ENCODE data around the gene MTG2.

MTG2 gene

DNA sequence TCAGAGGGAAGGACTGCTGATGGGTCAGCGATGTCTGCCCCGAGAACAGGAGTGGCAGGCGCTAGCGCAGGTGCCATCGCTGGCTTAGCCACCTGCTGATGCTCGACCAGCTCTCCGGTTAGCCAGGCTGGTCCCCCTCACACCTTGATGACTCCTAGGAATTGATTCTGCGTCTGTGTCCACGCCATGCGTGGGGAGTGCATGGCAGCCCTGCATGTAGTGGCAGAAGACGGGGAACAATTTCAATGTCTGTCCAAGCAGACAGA is 32.6 kb upstream of the MTG2 start:
- TF ChIP-seq CTCF (IDR thresholded peaks at IDR 0.05; ENCODE audit: control insufficient read depth, insufficient read depth, low read depth, low read length, missing control alignments) = no peak
- DNase-seq (ENCODE audit: low read depth) = no peak
- H3K4me3 ChIP-seq (ENCODE audit: control insufficient read depth, low read depth, low read length) = no peak overlapping the region

DNA sequence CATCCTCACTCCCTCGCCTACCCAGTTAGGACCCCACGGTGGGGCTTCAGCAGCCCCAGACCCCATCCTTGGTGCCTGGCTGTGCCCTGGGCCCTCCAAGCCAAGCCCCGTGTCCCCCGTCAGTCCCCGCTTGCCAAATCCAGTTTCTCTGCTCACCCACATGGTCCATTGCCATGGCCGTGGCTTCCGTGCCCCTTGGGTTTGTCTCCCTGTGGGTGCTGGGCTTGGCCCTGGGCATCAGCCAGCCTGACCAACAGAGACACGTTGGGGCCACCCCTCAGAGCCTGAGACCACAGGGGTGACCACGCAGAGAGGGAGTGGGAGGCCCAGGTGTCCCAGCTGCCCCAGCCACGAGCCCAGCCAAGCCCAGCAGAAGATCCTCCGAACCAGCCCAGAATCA is 31.6 kb upstream of the MTG2 start:
- TF ChIP-seq CTCF (IDR thresholded peaks at IDR 0.05; ENCODE audit: control insufficient read depth, insufficient read depth, low read depth, low read length, missing control alignments) = no peak
- no peak overlapping the region for H3K4me3 ChIP-seq (ENCODE audit: control insufficient read depth, low read depth, low read length)
- DNase-seq (ENCODE audit: low read depth) = no peak

DNA sequence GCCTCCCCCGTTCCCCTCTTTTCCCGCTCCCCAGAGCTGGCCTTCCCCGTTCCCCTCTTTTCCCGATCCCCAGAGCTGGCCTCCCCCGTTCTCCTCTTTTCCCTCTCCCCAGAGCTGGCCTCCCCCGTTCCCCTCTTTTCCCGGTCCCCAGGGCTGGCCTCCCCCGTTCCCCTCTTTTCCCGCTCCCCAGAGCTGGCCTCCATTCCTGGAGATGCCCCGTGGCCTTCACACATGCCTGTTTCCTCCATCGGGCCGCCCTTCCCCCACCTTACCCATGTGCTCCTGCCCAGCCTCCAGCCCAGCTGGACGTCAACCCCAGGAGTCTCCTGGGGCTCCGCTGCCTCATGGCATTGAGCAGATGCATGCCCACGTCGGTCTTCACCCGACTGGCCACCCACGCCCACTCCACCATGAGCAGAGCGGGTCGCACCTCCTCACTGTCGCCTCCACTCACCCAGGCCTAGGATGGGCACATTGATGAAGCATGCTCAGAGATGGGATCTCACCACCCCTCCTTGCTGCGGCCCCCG is 30.9 kb upstream of the MTG2 start:
- no peak for DNase-seq (ENCODE audit: low read depth)
- TF ChIP-seq CTCF (IDR thresholded peaks at IDR 0.05; ENCODE audit: control insufficient read depth, insufficient read depth, low read depth, low read length, missing control alignments) = no peak
- H3K4me3 ChIP-seq (ENCODE audit: control insufficient read depth, low read depth, low read length) = no peak overlapping the region

DNA sequence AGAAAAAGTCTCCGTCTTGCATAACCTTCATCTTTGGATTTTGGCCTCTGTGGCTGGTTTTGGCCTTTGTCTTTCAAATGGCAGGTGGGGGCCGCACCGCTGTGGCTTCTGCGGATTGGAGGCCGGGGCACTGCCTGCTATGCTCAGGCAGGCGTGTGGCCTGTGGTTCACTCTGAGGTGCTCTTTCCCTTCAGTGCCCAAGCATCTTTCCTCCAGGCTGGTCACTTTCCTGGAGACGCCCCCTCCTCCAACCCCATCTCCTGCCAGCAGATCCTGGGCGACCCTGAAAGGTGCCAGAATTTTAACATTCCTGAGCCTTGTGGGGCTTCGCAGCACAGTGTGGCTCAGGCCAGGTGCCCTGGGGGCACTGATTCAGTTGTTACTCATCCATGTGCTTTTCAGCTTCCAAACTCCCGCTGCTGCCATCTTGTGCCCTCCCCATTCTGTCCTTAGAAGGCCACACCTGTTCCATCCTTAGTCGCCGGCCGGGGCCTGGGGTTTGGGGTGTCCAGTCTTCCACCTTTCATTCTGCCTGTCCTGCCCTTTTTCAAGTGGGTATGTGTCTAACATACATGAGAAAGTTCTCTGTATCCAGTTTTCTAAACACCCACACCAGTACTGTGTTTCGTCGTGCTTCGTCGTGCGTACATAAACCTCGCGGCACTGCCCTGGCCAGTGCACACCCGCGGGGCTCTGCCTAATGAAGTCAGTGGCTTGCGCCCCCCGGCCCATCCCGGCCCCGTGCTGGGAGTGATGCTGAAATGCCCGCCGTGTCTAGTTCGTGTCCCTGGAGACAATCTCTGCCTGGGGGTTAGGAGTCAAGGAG is 27.2 kb upstream of the MTG2 start:
- DNase-seq (ENCODE audit: low read depth) = no peak
- no peak for TF ChIP-seq CTCF (IDR thresholded peaks at IDR 0.05; ENCODE audit: control insufficient read depth, insufficient read depth, low read depth, low read length, missing control alignments)
- H3K4me3 ChIP-seq (ENCODE audit: control insufficient read depth, low read depth, low read length) = no peak overlapping the region

- DNase-seq (ENCODE audit: low read depth) = no peak
- no peak for TF ChIP-seq CTCF (IDR thresholded peaks at IDR 0.05; ENCODE audit: control insufficient read depth, insufficient read depth, low read depth, low read length, missing control alignments)
- no peak overlapping the region for H3K4me3 ChIP-seq (ENCODE audit: control insufficient read depth, low read depth, low read length)
Measured at GRCh38 chr20:62156254-62156556, 26.6 kb upstream of the MTG2 start.

DNA sequence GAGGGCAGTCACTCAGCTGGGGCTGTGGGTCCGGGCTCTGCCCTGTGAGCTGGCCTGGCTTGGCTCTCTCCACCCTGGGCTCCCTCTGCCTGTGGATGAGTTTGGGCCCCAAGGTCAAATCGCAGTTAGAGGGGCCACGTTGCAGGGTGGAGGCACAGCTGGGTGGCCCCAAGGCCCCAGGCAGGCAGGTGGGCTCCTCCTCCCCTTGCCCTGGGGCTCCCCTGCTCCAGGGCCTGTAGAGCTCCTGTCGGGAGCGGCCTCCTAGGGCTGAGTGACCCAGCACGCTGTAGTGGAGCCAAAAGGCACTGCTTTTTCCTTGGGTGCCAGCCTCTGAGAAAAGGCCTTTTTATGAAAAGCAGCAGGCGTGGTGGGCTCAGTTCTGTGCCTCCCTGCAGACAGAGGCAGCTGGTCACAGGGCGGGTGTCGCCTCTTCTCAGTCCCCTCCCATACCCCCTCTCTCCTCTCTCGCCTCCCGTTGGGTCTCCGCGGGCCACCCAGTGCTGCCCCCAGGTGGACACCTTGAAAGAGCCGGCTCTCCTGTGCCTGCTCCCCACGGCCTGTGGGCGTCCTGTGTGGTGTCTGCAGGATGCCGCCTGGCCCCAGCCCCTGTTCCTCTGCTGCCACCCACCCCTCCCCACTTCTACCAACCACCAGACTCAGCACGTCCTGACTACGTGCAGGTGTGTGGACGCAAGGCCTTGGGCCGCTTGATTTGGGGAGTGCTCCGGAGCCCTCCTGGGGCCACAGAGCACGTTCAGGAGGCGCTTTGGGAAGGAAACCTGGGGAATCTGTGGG is 26.0 kb upstream of the MTG2 start:
- no peak overlapping the region for H3K4me3 ChIP-seq (ENCODE audit: control insufficient read depth, low read depth, low read length)
- DNase-seq (ENCODE audit: low read depth) = no peak
- peak; percentile 76 for TF ChIP-seq CTCF (IDR thresholded peaks at IDR 0.05; ENCODE audit: control insufficient read depth, insufficient read depth, low read depth, low read length, missing control alignments)

Measured in AG09309 (cell line).